HFFc6 (cell line): ENCODE measurements around the gene TUBA8. TPM values are rescaled to one million over a fixed set of nuclear protein-coding genes. Genes with fewer than 3 reads are reported as not detected.
"Not testable (repeated sequence)": the region's sequence is repeated elsewhere in the genome, so short reads cannot be mapped to it uniquely, and the experiment has no call there.

Source experiments
- DNase-seq: peaks from one replicate; pipeline ENCODE4 v3.0.0-alpha.2; 2018
- H3K27ac Mint-ChIP-seq: 2 replicates; pipeline ENCODE4 v1.8.0; 2020; ENCODE audit warnings: mild to moderate bottlenecking, mixed read lengths
- H3K27me3 Mint-ChIP-seq: 2 replicates; pipeline ENCODE4 v1.8.0; 2021; ENCODE audit warnings: mild to moderate bottlenecking, moderate library complexity, mixed read lengths; ENCODE audit not compliant: insufficient read depth
- H3K36me3 Mint-ChIP-seq: 2 replicates; pipeline ENCODE4 v1.8.0; 2021; ENCODE audit warnings: low read depth, mixed read lengths
- H3K4me1 Mint-ChIP-seq: 2 replicates; pipeline ENCODE4 v1.8.0; 2020; ENCODE audit warnings: low read depth, mixed read lengths
- H3K4me3 Mint-ChIP-seq: 2 replicates; pipeline ENCODE4 v1.8.0; 2020; ENCODE audit warnings: mild to moderate bottlenecking, moderate library complexity, mixed read lengths
- H3K9me3 Mint-ChIP-seq: 2 replicates; pipeline ENCODE4 v1.8.0; 2020; ENCODE audit warnings: mild to moderate bottlenecking, mixed read lengths
- CTCF ChIP-seq: fragments of 200-600 bp; sonication (generic); IDR thresholded peaks from 2 replicates; pipeline ENCODE4 v1.5.0; 2021; ENCODE audit warnings: antibody characterized with exemption, mild to moderate bottlenecking
- total RNA-seq, 6 experiments: library from RNA; stranded (reverse); fragmentation: NEBNext Ultra II Directional; extraction: Animal tissue kit (Norgen Biotek cat#: 25700); gene quantifications; 2 replicates in 1 of 6; 3 replicates in 5 of 6; pipeline ENCODE4 v1.2.3, GENCODE V29; 2021

The TUBA8 gene
- total RNA-seq, 6 experiments from 2014 or later, result 0.14 to 0.43 (median 0.29) TPM

GRCh38 chr22:18103527-18104269 is 6.9 kb upstream of the TUBA8 start:
- no peak overlapping the region for H3K27ac Mint-ChIP-seq
- peaks cover 2% of the 10 kb centered on the region for H3K27me3 Mint-ChIP-seq
- no peak for TF ChIP-seq CTCF
- H3K4me1 Mint-ChIP-seq, result no peaks in the 10 kb centered on the region
- H3K9me3 Mint-ChIP-seq, result no peaks in the 10 kb centered on the region; the same call in 1 of the 2 replicates
- H3K4me3 Mint-ChIP-seq, result no peak overlapping the region
- DNase-seq, result no peak
- H3K36me3 Mint-ChIP-seq, result peaks cover 20% of the 10 kb centered on the region

GRCh38 chr22:18104566-18104965 is 6.0 kb upstream of the TUBA8 start:
- H3K36me3 Mint-ChIP-seq, result peaks cover 20% of the 10 kb centered on the region
- no peaks in the 10 kb centered on the region for H3K4me1 Mint-ChIP-seq
- H3K9me3 Mint-ChIP-seq, result no peaks in the 10 kb centered on the region; the same call in 1 of the 2 replicates
- no peak for TF ChIP-seq CTCF
- DNase-seq, result no peak
- H3K4me3 Mint-ChIP-seq, result no peak overlapping the region
- no peak overlapping the region for H3K27ac Mint-ChIP-seq
- H3K27me3 Mint-ChIP-seq, result peaks cover 2% of the 10 kb centered on the region

- H3K36me3 Mint-ChIP-seq, result peaks cover 20% of the 10 kb centered on the region
- DNase-seq, H3K9me3 Mint-ChIP-seq, H3K27ac Mint-ChIP-seq, H3K4me1 Mint-ChIP-seq, H3K4me3 Mint-ChIP-seq, H3K27me3 Mint-ChIP-seq: not testable (repeated sequence)
Observed at GRCh38 chr22:18105981-18106380, 4.6 kb upstream of the TUBA8 start.

- not testable (repeated sequence) for H3K9me3 Mint-ChIP-seq
Observed at GRCh38 chr22:18106550-18107341, 3.9 kb upstream of the TUBA8 start.

GRCh38 chr22:18108187-18108586 is 2.4 kb upstream of the TUBA8 start:
- TF ChIP-seq CTCF, result no peak
- H3K9me3 Mint-ChIP-seq, result no peaks in the 10 kb centered on the region; the same call in 1 of the 2 replicates
- H3K4me1 Mint-ChIP-seq, result 0 out of 2 replicates have a peak, but pooled peaks cover 6% of the 10 kb centered on the region
- H3K4me3 Mint-ChIP-seq, result no peak overlapping the region
- no peak for DNase-seq
- H3K27me3 Mint-ChIP-seq, result peaks cover 10% of the 10 kb centered on the region
- H3K27ac Mint-ChIP-seq, result no peak overlapping the region
- peaks cover 14% of the 10 kb centered on the region for H3K36me3 Mint-ChIP-seq

More at GRCh38 chr22:18106550-18107341, 3.9 kb upstream of the TUBA8 start:
- not testable (repeated sequence) for H3K27ac Mint-ChIP-seq, H3K4me3 Mint-ChIP-seq, H3K27me3 Mint-ChIP-seq, H3K4me1 Mint-ChIP-seq, DNase-seq
- H3K36me3 Mint-ChIP-seq, result peaks cover 17% of the 10 kb centered on the region

- no peak overlapping the region for H3K27ac Mint-ChIP-seq
- DNase-seq, result no peak
Observed at GRCh38 chr22:18109410-18110193, 1.0 kb upstream of the TUBA8 start.

More at GRCh38 chr22:18109410-18110193, 1.0 kb upstream of the TUBA8 start:
- no peak for TF ChIP-seq CTCF
- Mint-ChIP-seq H3K4me1 (0 out of 2 replicates have a peak, but pooled peaks cover 6% of the 10 kb centered on the region), H3K36me3 (peaks cover 14% of the 10 kb centered on the region), H3K27me3 (peaks cover 10% of the 10 kb centered on the region), H3K9me3 (no peaks in the 10 kb centered on the region; the same call in 1 of the 2 replicates), H3K4me3 (peak overlapping the region; percentile 22)
